LoVo (cell line): Measurements from ENCODE around the gene CFH.
A peak's percentile ranks its signal among the peaks of the same experiment; 100 is the strongest.
"Not testable (repeated sequence)": the region's sequence is repeated elsewhere in the genome, so short reads cannot be mapped to it uniquely, and the experiment has no call there.

ENCODE experiments used
- DNase-seq: peaks from one replicate; pipeline ENCODE4 v3.0.0-alpha.2; 2016; ENCODE audit warnings: low spot score

CFH gene

GRCh38 chr1:196669051-196669450, 17.2 kb downstream of the CFH start:
- DNase-seq: no peak

- DNase-seq: no peak
Observed at GRCh38 chr1:196669693-196670092, 17.9 kb downstream of the CFH start.

- no peak for DNase-seq
Observed at GRCh38 chr1:196674908-196675307, 23.1 kb downstream of the CFH start.

GRCh38 chr1:196677781-196678509, 26.1 kb downstream of the CFH start:
- no peak for DNase-seq

GRCh38 chr1:196678510-196678884, 26.7 kb downstream of the CFH start:
- DNase-seq: no peak

GRCh38 chr1:196680107-196680506, 28.3 kb downstream of the CFH start:
- no peak for DNase-seq

- no peak for DNase-seq
Observed at GRCh38 chr1:196684476-196684875, 32.6 kb downstream of the CFH start.

GRCh38 chr1:196685506-196685905, 33.7 kb downstream of the CFH start:
- DNase-seq: no peak

- no peak for DNase-seq
Observed at GRCh38 chr1:196689001-196689400, 37.2 kb downstream of the CFH start.

GRCh38 chr1:196690582-196690981, 38.7 kb downstream of the CFH start:
- no peak for DNase-seq

GRCh38 chr1:196698993-196699392, 47.1 kb downstream of the CFH start:
- no peak for DNase-seq

GRCh38 chr1:196701144-196701543, 49.3 kb downstream of the CFH start:
- no peak for DNase-seq

- DNase-seq: not testable (repeated sequence)
Observed at GRCh38 chr1:196709892-196710291, 58.0 kb downstream of the CFH start.

- DNase-seq: no peak
Observed at GRCh38 chr1:196717868-196718267, 66.0 kb downstream of the CFH start.

GRCh38 chr1:196723325-196724185, 71.7 kb downstream of the CFH start:
- DNase-seq: peak; percentile 52

- no peak for DNase-seq
Observed at GRCh38 chr1:196732526-196732925, 80.7 kb downstream of the CFH start.

GRCh38 chr1:196733091-196733970, 81.5 kb downstream of the CFH start:
- no peak for DNase-seq

GRCh38 chr1:196734006-196734405, 82.2 kb downstream of the CFH start:
- no peak for DNase-seq

- DNase-seq: no peak
Observed at GRCh38 chr1:196734460-196734859, 82.6 kb downstream of the CFH start.

- DNase-seq: no peak
Observed at GRCh38 chr1:196738730-196739129, 86.9 kb downstream of the CFH start.

GRCh38 chr1:196743244-196743643, 91.4 kb downstream of the CFH start:
- DNase-seq: peak; percentile 7

GRCh38 chr1:196765019-196765740, 113.3 kb downstream of the CFH start:
- not testable (repeated sequence) for DNase-seq
